Activated CD8-positive, alpha-beta memory T cell treated with anti-CD3 and anti-CD28 coated beads for 36 hours (primary cell): ENCODE results near the gene CCDC27. TPM values are rescaled to one million over a fixed set of nuclear protein-coding genes. Genes with fewer than 3 reads are reported as not detected.

Experiments
- CTCF ChIA-PET: fragments of 350-600 bp; sonication (Branson Sonifier 250); formaldehyde crosslinking; loops from one replicate; lab custom pipeline; 2021; ENCODE audit warnings: antibody characterized with exemption; lab: Charles Lee
- POLR2A ChIA-PET: fragments of 350-600 bp; sonication (Branson Sonifier 250); formaldehyde crosslinking; loops from one replicate; lab custom pipeline; 2021; ENCODE audit warnings: antibody characterized with exemption; lab: Charles Lee
- total RNA-seq, 2 experiments: library from RNA; stranded (reverse); gene quantifications; one replicate each; pipeline ENCODE4 v1.2.3, GENCODE V29; 2021

CCDC27 gene
- total RNA-seq, result not detected

GRCh38 chr1:3752400-3752945, at the start of gene CCDC27:
Gene CCDC27 (plus strand): TSS chr1:3752450. CDS start chr1:3752482, 32 bp downstream.
- ChIA-PET CTCF (interaction anchor here (0.6 kb wide), 1 partner anchor 17 kb away, joined by 3 read pairs; no protein-coding TSS in a partner anchor), POLR2A (interaction anchor here (0.7 kb wide), 2 partner anchors 9 to 63 kb away, joined by 3 to 5 read pairs; no protein-coding TSS in a partner anchor)

GRCh38 chr1:3702528-3702927, 49.7 kb upstream of the CCDC27 start:
- ChIA-PET CTCF (no interaction called here), POLR2A (no interaction called here)

- ChIA-PET CTCF (no interaction called here), POLR2A (no interaction called here)
These were observed 49.1 kb upstream of the CCDC27 start for GRCh38 chr1:3702990-3703728.

DNA sequence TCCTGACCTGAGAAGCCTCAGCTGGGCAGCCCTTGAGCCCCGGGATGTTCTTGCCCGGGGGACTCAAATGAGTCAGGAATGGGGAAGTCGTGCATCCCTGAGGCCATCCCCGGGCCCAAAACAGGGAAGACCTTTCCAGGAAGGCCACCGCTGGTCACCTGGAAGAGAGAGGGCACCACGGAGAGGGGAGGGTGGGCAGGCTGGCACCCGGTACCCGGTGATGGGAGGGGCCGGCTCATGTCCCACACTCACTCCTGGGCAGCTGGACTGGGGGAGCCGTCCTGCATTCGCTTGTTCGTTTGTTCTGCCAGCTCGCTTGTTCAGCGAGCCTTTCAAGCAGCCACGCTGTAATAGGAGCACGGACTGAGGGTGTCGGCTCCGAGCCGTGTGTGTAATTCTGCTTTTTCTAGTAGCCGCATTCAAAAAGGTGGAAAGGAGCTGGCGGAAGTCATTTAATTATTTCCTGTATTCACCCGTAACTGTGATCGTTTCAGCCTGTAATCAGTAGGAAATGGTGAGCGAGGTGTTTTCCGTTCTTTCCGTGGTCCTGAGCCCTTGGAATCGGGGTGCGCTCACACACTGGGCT, 48.4 kb upstream of the CCDC27 start:
- POLR2A ChIA-PET, result no interaction called here
- CTCF ChIA-PET, result no interaction called here

- POLR2A ChIA-PET, result interaction anchor here (0.6 kb wide), 1 partner anchor 43 kb away, joined by 3 read pairs; no protein-coding TSS in a partner anchor
These were observed 46.8 kb upstream of the CCDC27 start for GRCh38 chr1:3705341-3705950.

GRCh38 chr1:3706651-3707297, 45.5 kb upstream of the CCDC27 start:
- CTCF ChIA-PET, result no interaction called here
- POLR2A ChIA-PET, result no interaction called here

More at GRCh38 chr1:3705341-3705950, 46.8 kb upstream of the CCDC27 start:
- CTCF ChIA-PET, result interaction anchor here (1.2 kb wide), 1 partner anchor 87 kb away, joined by 3 read pairs; no protein-coding TSS in a partner anchor

GRCh38 chr1:3707298-3707938, 44.8 kb upstream of the CCDC27 start:
- ChIA-PET CTCF (no interaction called here), POLR2A (no interaction called here)

GRCh38 chr1:3707939-3708328, 44.3 kb upstream of the CCDC27 start:
- POLR2A ChIA-PET, result no interaction called here
- CTCF ChIA-PET, result no interaction called here

DNA sequence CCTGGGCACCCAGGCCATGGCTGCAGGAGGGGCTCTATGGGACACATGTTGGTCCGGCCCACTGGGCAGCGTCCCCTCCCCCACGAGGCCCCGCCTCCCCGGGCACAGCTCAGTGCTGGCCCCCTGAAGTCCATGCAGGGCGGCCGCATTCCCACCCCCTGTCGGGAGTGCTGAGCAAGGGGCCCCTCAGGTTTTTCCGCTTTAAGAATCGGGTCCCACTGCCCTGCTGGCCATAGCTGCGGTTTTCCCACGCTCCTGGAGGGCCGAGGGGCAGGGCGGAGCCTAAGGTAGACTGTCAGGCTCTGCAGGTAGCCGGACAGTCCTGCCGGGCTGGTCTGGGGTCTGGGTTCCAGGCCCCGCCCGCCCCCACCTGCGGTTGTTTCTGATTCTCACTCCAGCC, 43.5 kb upstream of the CCDC27 start:
- POLR2A ChIA-PET, result no interaction called here
- CTCF ChIA-PET, result no interaction called here

DNA sequence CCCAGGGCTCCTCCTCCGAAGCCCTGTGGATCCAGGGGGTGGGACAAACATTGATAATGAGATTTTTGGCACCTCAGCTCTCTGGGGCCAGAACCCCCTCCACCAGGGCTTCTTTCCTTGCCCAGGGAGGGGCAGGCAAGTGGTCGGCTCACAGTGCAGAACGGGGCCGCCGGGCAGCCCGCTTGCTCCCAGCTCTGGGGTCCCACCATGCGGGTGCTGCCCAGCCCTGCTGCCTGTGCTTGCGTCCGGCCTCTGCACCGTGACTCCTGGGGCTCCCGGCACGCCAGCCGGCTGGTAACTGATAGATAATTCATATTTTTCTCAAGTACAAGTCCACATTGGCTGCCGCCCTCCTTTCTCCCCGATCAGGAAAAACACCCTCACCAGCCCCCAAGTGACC, 42.0 kb upstream of the CCDC27 start:
- CTCF ChIA-PET, result no interaction called here
- POLR2A ChIA-PET, result no interaction called here

DNA sequence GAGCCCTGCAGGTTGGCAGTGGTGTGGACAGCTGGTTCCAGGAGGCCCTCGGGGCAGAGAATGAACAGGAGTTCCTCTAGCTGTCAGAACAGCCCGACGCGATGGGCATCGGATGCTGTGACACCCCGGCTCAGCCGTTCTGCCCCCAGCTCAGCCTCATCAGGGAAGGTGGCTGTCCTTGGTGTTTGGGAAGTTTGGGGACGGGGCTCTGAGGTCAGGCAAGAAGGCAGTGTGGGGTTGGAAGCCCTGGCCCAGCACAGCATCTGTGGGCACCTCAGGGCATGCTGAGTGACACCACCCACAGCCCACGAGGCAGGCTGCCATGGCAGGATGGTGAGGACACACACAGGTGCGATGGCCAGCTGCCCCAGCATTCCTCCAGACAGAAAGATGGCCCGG, 40.9 kb upstream of the CCDC27 start:
- CTCF ChIA-PET, result no interaction called here
- POLR2A ChIA-PET, result no interaction called here

- CTCF ChIA-PET, result interaction anchor here (0.7 kb wide), 1 partner anchor 13 kb away, joined by 3 read pairs; no protein-coding TSS in a partner anchor
- POLR2A ChIA-PET, result no interaction called here
These were observed 40.3 kb upstream of the CCDC27 start for GRCh38 chr1:3711780-3712451.

DNA sequence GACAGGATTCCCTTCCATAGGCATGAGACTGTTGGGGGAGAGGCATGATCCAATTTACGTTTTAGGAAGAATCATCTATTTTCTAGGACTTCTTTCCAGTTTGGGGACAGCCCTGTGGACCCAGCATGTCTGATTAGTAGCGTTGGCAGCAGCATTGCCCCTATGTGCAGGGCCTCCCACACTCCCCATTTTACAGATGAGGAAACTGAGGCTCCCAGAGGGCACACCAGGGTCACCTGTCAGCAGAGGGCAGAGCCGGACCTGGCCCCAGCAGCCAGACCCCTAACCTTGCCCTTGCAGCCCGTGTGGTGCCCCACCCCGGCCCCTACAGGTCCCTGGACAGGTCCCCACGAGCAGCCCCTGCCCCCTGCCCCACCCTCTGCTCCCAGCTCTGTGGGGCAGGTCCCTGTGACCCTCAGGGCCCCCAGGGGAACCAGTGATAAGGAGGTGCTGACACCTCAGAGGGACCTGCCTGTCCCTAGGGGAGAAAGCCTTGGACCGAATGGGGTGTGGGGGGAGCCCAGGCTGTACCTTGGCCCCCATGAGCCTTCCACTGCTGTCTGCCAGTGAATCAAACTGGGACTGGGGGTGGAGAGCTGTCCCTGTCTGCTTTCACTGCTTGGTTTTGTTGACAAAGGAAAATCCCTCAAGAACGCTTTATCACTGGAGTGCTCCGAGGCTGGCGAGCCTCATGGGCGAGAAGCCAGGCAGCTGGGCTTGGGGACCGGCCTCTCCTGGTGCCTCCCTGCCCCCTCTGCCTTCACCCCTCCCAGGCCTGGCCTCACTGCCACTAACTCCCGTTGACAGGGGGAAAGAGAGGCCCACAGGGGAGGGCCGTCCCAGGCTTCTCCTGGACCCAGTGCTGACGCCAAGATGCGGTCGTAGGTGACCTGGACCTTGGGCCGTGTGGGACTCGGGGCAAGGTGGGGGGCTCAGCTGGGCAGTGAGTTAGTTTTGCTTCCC, 39.4 kb upstream of the CCDC27 start:
- CTCF ChIA-PET, result interaction anchor here (0.7 kb wide), 1 partner anchor 12 kb away, joined by 3 read pairs; no protein-coding TSS in a partner anchor
- POLR2A ChIA-PET, result no interaction called here

DNA sequence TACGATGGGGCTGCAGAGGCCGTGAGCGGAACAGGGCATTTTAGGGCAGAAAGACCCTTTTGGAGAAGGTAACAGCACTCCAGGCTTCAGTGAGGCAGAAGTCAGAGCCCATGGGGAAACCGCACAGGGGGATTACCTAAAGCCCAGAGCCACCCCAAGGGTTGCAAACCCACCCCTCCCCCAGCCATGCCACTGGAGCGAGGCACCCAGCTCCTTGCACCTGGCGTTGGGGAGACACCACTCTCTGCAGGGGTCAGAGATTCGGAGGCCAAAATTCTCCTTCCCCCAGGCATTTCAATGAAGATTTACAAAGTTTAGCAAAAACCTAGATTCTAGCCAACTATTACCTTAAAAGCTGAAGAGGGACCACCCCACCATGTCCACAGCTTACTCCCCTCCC, 38.4 kb upstream of the CCDC27 start:
- CTCF ChIA-PET, result interaction anchor here (1.7 kb wide), 1 partner anchor 11 kb away, joined by 8 read pairs; no protein-coding TSS in a partner anchor
- POLR2A ChIA-PET, result no interaction called here

DNA sequence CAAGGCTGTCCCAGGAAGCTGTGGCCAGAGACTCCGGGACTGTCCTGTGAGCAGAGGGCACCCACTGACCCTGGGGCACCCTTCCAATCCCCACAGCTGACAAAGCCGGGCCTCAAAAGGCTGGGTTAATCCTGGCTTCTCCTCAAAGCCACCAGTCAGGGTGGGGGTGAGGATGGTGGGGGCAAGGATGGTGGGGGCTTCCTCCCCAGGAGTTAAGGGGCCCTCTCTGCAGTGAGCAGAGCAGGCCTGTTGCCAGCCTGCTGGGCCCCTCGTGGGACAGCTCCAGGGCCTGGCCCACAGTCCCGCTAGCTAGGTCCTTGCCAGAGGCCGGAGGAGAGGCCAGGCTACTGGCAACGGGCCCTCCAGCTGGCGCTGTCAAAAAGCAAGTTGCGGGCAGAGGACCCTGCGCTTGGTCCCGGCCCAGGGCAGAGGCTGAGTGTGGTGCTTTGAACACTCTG, 37.9 kb upstream of the CCDC27 start:
- ChIA-PET POLR2A (no interaction called here), CTCF (interaction anchor here (1.7 kb wide), 1 partner anchor 10 kb away, joined by 8 read pairs; no protein-coding TSS in a partner anchor)

DNA sequence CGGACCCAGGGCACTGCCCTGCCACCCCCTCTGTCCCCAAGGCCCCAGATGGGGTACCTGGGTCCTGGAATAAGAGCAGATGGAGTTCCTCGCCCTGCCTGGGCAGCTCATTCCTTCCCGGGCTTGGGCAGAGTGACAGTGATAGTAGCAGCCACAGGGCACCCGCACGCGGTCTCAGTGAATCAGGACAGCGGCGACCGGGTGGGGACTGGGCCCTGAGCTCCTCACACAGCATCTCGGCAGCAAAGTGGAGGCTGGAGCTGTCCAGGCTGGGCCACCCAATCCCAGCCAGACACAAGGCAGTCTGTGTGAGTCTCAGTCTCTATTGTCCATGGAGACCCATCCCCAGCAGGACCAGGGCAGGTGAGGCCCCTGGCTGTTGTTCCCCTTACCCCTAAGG, 37.4 kb upstream of the CCDC27 start:
- POLR2A ChIA-PET, result no interaction called here
- CTCF ChIA-PET, result interaction anchor here (1.7 kb wide), 1 partner anchor 10 kb away, joined by 8 read pairs; no protein-coding TSS in a partner anchor

- POLR2A ChIA-PET, result no interaction called here
- CTCF ChIA-PET, result interaction anchor here (0.9 kb wide), 1 partner anchor 8 kb away, joined by 3 read pairs; no protein-coding TSS in a partner anchor
These were observed 35.9 kb upstream of the CCDC27 start for GRCh38 chr1:3716351-3716750.
